ENCODE data around the gene POU2F1.
"Not testable (repeated sequence)": the region's sequence is repeated elsewhere in the genome, so short reads cannot be mapped to it uniquely, and the experiment has no call there.

The POU2F1 gene

DNA sequence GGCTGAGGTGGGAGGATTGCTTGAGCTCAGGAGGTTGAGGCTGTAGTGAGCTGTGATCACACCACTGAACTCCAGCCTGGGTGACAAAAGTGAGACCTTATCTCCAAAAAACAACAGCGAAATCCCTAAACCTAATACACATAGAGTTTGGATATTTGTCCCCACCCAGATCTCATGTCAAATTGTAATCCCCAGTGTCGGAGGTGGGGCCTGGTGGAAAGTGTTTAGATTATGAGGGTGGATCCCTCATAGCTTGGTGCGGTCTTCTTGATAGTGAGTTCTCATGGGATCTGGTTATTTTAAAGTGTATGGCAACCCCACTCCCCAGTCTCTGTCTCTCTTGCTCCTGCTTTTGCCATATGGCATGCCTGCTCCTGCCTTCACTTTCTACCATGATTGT, 94.0 kb downstream of the POU2F1 start:
- no peak for DNase-seq (ENCODE audit: low read depth)

DNA sequence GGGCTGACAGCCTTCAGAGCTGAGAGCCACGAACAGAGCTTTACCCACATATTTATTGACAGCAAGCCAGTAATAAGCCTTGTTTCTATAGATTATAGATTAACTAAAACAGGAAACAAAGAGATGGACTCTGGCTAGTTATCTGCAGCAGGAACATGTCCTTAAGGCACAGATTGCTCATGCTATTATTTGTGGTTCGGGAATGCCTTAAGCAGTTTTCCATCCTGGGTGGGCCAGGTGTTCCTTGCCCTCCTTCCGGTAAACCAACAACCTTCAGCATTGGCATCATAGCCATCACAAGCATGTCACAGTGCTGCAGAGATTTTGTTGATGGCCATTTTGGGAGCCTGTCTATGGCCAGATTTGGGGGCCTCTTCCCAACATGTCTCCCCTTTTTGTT, 96.8 kb downstream of the POU2F1 start:
- DNase-seq (ENCODE audit: low read depth) = no peak

DNA sequence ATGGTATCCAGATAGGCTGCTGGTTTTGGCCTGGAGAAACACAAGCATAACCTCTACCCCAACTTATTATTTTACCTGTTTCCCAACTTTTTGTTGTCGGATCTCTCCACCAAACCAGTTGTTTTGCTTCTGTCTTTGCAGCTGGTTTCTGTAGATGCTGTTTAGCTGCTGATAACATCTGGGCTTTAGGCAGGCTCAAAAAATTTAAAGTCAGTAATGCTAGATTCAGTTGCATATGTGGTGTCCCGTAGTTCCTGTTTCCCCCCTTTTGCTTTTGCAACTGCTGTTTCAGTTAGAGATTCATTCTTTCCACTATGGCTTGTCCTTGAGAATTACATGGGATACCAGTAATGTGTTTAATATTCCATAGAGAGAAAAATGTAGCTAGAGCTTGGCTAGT, 98.5 kb downstream of the POU2F1 start:
- DNase-seq (ENCODE audit: low read depth) = not testable (repeated sequence)

DNA sequence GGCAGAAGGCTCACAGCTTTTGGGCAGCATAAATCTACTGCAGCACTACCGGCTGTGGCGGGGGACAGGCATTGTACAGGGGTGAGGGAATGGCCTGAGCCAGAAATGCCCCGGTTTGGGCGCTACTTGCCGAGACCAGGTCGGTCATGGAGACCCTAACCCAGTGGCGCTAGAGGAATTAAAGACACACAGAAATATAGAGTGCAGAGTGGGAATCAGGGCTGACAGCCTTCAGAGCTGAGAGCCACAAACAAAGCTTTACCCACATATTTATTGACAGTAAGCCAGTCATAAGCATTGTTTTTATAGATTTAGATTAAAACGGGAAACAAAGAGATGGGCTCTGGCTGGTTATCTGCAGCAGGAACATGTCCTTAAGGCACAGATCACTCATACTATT, 101.8 kb downstream of the POU2F1 start:
- DNase-seq (ENCODE audit: low read depth) = no peak

DNA sequence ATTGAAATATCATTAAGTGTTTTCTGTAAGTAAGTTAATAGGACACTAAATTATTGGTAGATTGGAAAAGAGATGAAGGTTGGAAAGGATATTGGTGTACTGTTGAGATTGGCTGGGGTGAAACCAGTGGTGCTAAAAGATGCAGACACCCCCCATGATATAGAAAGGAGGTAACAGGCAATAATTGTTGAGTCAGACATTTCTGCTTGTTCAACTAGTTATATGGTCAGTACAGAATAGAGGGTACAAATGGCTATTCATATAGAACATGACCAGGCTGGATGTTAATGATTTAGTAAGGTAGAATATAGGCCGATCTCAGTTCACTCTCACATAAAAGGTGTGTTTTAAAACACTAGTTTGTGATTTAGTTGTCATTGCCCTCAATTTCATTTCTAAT, 104.5 kb downstream of the POU2F1 start:
- DNase-seq (ENCODE audit: low read depth) = no peak

DNA sequence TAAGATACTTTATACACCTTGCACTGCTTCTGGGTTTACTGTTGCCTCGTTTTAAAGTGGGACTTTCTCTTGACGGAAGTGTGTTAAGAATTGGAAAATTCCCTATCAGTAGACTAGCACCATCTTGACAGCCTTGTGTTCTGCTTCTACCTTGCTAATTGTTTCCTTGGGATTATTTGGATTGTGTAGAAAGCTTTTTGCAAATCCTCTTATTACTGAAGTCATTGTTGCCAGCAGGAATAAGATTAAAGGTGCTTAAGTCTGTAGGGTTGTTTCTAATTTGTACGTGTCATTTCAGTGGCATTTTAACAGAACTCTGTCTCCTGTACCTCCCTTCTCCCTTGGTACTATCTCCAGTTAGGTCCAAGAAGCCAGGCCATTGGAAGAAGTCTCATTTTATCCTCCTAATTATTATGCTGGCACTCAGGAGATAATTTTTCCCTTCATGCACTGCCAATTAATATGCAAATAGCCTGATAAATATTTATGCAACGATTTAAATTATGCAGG, 107.7 kb downstream of the POU2F1 start:
- DNase-seq (ENCODE audit: low read depth) = no peak

DNA sequence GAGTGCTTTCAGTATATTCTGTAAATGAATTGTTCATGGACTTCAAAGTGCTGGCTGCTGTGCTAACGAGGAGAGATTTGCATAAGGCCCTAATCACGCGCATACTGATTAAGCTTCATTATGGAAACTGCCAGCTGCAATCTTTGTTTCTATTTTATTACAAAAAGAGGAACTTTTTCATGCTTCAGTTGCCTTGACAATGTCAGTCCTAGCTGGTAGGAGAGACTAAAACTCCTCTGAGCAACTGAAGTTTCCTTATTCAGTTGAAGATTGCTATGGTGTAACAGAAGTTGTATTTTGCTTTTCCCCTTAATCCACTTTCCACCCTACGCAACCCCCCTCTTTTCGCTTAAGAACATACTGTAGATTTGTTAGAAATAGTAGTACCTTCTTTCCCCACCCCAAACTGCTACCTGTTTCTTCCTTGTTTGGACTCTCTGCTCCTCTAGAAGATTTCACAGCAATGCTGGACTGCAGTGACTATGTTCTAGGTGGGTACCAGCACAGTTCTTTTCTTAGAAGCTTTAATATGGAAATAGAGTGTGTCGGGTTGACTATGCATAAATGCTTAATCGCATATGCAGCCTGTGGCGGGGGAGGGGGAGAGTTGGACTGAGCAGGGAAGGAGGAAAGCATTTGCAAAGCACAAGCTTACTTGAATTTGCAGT, 108.3 kb downstream of the POU2F1 start:
- DNase-seq (ENCODE audit: low read depth) = no peak

DNA sequence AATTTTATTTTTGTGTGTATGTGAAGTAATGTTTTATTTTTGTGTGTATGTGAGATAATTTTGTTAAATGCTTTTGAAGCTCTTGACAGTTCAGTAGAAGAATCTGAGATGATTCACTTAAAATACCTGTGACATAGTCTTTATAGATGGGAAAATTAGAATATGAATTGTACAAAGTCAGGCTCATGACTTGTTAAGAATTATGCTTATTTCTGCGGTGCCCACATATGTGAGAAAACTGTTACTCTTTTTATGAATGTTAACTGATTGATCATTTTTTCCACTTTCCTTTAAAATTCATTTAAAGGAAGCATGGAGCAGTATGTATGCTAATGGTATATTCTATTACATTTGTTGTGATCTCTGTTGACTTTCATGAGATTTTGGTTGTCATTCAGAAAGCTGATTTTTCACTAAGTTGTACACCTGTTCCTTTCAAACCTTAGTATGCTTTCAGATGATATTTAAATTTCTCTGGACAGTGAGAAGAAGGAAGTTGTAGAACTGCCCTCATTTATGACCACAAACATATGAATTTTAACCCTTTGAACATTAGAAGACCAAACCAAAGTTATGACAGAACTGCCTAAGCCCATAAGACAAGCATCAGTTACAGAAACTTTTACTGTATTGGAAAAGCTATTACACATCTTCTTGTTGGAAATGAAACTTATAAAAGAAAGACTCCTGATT, 110.1 kb downstream of the POU2F1 start:
- DNase-seq (ENCODE audit: low read depth) = no peak

DNA sequence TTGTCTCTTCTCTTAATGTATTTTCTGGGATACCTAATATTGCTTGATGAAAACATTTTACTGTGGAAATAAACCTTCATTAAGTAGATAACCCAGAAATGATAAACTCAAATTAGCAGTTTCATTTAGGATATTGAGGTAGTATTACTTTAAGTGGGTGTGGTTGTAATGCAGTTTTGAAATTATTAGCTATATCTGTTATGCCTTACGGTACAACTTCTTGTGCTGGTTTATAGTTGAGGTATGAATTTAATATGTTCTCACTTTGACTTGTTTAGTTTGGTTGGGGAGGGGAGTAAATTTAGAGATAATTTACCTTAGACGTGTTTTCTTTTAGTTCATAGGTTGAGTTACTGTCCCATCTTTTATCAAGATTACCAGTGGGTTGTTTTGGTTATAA, 111.0 kb downstream of the POU2F1 start:
- DNase-seq (ENCODE audit: low read depth) = no peak

DNA sequence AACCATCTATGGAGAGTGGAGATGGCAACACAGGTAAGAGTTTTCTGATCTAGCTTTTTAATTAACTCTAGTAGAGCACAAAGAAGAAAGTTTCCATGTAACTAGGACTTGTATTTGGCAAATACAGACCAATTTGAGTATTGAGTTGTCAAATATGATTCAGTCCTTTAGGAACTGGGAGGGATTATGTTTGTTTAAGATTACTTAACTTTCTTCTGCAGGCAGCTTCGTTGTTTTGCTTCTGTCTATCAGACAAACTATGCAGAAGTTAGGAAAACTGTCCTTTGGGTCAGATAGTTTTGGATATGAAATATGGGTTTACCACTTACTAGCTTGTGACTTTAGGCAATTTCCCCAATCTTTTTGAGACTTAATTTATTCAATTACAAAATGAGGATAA, 111.8 kb downstream of the POU2F1 start:
- DNase-seq (ENCODE audit: low read depth) = no peak

DNA sequence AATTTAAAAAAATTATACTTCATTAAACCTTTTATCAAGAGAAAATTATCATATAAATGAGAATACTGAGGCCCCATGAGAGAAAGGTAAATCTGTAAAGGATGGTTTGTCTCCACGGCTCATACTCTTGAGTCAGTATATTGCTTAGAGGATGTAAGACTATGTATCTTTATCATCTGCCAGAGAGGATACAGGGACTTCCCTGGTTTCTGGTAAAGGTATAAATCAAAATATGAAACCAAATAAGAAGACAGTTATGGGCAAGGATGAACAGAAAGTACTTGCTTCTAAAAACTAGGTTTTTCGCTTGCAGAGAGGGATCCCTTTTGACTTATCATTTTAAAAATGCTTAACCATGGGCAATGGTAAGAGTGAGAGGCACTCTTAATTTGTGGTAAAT, 112.4 kb downstream of the POU2F1 start:
- no peak for DNase-seq (ENCODE audit: low read depth)

DNA sequence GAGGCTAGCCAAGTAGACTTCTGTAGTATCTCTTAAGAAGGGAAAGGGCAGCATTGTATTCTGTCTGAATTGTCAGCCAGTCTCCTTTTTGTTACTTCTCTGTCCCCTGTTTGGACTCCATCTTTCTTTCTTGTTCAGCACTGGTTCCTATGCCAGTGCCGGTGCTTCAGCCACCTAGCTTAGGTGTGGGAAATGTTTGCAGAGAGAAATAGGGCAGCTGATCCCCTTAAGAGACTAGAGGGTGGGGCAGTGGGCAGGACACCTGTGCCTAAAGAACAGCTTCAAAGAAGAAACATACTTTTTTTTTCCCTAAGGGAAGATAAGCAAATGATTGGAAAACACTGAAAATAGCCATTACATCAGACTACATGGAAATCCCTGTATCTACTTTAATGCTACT, 113.0 kb downstream of the POU2F1 start:
- DNase-seq (ENCODE audit: low read depth) = no peak

DNA sequence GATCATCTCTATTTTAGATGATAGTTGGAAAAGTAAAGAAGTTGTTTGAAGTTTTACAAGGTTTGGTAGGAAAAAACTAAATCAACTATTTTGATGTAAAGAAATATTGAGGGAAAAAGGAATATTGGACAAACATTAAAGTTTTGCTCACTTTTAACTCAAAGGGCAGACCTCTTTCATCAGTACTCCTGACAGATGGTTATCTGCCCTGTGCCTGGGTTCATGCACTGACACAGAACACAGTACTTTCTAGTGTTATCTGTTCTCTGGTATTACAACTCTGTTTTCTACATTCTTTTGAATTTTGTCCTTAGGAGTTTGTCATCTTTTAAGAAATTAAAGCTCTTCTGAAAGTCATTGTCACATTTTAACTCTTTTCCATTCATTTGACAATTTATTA, 118.7 kb downstream of the POU2F1 start:
- no peak for DNase-seq (ENCODE audit: low read depth)

DNA sequence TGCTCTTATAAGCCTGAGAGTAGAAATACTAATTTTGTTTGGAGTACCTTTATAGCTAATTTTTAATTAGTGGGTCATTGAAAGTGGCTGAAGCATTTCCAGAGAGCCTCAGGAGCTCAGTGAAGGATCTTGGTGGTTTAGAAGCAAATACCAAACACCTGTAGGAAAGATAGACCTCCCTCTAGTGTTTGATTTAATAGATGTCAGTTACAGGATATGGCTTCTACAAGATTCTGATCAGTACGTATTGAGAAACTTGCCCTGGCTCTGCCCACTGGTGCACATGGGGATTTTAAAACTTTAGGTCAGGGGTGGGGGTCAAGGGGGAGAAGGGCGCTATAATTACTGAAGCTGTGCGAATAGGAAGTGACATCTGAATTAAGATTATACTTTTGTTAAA, 122.2 kb downstream of the POU2F1 start:
- DNase-seq (ENCODE audit: low read depth) = no peak

DNA sequence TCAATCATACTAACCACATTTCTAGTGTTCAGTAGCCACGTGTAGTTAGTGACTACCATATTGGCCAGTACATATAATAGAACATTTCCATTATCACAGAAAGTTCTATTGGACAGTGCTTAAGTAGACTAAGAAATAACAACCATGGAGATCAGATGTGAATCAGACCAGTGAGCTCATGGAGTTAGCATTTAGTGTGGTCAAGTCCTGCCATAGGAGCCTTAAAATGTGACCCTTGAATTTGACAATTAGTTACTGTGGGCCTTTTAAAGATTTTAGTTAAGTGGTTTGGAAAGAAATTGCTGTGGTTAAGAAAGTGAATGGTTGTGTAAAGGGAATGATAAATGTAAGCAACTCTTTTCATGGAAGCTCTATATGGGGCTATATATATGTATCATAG, 123.4 kb downstream of the POU2F1 start:
- no peak for DNase-seq (ENCODE audit: low read depth)

DNA sequence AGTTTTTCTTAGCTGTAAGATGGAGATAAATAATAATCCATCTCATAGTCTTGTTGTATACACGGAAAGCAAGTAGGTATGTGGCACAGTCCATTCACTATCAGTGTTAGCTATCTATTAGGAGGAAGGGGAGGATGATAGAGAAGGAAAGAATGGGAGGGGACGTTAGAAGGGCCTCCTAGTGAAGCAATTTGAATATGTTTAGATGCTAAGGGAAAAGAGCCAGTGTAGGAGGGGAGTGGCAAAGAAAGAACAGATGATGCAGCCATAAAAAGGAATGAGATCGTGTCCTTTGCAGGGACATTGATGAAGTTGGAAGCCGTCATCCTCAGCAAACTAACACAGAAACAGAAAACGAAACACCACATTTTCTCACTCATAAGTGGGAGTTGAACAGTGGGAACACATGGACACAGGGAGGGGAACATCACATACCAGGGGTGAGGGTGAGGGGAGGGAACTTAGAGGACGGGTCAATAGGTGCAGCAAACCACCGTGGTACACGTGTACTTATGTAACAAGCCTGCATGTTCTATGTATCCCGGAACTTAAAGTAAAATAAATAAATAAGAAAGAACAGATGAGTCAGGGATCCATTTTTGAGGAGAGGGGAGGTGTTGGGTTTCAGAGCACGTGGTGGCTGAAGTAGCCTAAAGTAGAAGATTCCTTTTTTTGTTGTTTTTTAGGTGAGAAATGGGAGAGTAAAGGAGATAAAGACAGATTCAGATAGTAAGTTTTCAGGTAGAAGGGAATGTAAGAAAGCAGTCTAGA, 124.1 kb downstream of the POU2F1 start:
- no peak for DNase-seq (ENCODE audit: low read depth)

DNA sequence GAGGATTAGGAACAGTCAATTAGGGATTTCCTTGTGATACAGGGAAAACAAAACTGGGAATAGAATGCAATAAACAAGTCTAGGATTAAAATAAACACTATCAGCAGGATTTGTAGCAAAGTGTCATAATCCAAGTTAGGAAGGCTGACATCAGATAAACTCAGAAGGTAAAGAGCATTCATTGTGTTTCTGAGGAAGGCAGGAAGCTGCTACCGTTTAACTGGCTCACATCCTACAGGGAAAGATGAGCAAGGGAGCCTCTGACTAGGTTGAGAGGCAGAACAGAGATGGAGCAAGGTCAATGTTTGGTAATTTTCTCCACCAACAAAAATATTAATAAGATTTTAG, 124.7 kb downstream of the POU2F1 start:
- no peak for DNase-seq (ENCODE audit: low read depth)

DNA sequence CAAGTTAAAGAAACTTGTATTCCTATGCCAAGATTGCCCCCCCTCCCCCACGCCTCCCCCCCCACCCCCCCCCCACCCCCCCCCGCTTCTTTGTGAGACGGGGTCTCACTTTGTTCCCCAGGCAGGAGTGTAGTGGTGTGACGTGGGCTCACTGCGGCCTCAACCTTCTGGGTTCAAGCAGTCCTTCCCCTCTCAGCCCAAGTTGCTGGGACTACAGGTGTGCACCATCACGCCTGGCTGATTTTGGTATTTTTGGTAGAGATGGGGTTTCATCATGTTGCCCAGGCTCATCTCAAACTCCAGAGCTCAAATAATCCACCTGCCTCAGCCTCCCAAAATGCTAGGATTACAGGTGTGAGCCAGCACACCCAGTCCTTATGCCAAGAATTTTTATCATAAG, 136.6 kb downstream of the POU2F1 start:
- no peak for DNase-seq (ENCODE audit: low read depth)

DNA sequence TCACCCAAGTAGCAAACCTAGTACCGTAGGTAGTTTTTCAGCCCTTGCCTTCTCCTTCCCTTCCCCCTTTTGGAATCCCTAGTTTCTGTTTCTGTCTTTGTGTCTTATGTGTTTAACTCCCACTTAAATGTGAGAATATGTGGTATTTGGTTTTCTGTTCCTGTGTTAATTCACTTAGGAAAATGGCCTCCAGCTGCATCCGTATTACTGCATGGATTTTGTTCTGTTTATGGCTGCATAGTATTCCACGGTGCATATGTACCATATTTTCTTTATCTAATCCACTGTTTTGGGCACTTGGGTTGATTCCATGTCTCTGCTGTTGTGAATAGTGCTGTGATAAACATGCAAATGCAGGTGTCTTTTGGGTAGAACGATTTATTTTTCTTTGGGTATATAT, 138.6 kb downstream of the POU2F1 start:
- no peak for DNase-seq (ENCODE audit: low read depth)

DNA sequence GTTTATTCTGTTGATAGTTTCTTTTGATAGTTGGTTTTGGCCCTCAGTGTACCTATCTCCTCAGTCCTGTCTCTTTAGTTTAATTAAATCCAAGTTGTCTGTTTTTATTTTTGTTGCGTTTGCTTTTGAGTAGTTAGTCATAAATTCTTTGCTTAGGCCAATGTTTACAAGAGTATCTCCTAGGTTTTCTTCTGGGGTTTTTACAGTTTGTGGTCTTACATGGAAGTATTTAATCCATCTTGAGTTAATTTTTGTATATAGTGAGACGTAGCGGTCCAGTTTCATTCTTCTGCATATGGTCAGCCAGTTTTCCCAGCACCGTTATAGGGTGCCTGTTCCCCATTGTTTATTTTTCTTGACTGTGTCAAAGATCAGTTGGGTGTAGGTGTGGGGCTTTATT, 139.4 kb downstream of the POU2F1 start:
- no peak for DNase-seq (ENCODE audit: low read depth)

DNA sequence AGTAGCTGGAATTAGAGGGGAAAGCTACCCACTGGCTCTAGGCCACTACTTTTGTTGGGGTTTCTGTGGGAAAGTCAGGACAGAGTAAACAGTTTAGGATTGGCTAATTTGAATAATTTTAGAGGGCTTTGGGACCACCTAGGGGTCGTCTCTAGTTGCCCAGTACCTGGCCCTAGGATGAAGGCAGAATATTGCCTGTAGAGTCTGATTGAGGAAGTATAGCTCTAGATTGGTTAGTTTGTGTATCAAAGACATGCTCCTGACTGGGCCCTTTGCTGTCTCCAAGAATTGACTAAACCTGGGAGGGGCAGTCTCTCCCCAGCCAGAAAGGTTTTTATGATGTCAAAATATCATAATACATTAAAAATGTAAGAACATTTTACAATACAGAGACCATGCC, 142.0 kb downstream of the POU2F1 start:
- DNase-seq (ENCODE audit: low read depth) = no peak

DNA sequence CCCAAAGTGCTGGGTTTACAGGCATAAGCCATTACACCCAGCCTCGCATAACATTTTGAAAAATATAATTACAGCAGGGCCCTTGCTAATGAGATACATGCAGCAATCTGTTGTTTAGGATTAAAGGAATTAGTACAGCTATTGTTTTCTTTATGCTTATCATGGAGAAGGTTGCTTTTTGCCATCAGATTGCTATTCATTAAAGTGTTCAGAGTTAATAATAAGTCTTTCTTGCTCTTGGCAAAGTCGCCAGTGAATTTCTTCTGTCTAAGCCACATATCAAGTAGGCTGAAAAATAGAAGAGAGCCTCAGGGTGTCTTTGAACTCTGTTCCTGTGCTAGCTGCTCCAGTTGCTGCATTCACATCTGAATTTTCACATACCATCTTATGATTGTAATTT, 144.1 kb downstream of the POU2F1 start:
- DNase-seq (ENCODE audit: low read depth) = no peak

DNA sequence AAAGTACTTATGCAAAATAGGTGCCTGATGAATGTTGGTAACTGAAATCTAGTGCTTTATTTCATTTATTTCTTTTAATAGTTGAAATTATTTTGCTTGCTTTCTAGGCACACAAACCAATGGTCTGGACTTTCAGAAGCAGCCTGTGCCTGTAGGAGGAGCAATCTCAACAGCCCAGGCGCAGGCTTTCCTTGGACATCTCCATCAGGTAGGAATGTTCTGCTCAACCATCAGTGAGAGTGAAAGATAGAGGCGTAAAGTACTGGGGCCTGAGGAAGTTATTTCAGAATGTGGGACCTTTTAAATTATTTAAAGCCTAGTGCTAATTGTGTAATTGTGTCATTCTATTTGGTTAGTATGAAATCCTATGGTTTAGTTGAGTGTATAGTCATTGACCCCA, 144.7 kb downstream of the POU2F1 start:
- DNase-seq (ENCODE audit: low read depth) = no peak

Measured in stimulated activated CD8-positive, alpha-beta memory T cell treated with anti-CD3 and anti-CD28 coated beads, Interleukin-7, amount 100 ng/mL, for 24 hours (primary cell).